Lower lobe of right lung (tissue), 2 donors: ENCODE data around the gene CDO1. TPM values are rescaled to one million over a fixed set of nuclear protein-coding genes. Genes with fewer than 3 reads are reported as not detected.

ENCODE experiments used
- ATAC-seq, 2 donors: fragments of 200-7000 bp; cut with Tn5 transposase; one replicate each; pipeline ENCODE4 v1.9.1; 2020 to 2022; ENCODE audit warnings: mild to moderate bottlenecking in 2 of 2, moderate library complexity in 2 of 2
- DNase-seq: peaks from one replicate; pipeline ENCODE4 v3.0.0-alpha.2; 2020
- H3K27ac ChIP-seq: fragments of 200-600 bp; one replicate; pipeline ENCODE4 v1.8.0; 2022
- H3K27me3 ChIP-seq: fragments of 200-600 bp; one replicate; pipeline ENCODE4 v1.8.0; 2022; ENCODE audit warnings: low read depth
- H3K36me3 ChIP-seq: fragments of 200-600 bp; one replicate; pipeline ENCODE4 v1.8.0; 2022; ENCODE audit warnings: mild to moderate bottlenecking
- H3K4me1 ChIP-seq: fragments of 200-600 bp; one replicate; pipeline ENCODE4 v1.8.0; 2022
- H3K4me3 ChIP-seq: fragments of 200-600 bp; one replicate; pipeline ENCODE4 v1.8.0; 2022; ENCODE audit warnings: mild to moderate bottlenecking
- H3K9me3 ChIP-seq: fragments of 200-600 bp; one replicate; pipeline ENCODE4 v1.8.0; 2022
- intact Hi-C: fragments of 100-400 bp; cut with DNase I; formaldehyde crosslinking; loops from one replicate; pipeline ENCODE4 v1.11.0; 2022
- total RNA-seq: library from RNA; stranded (reverse); fragmentation: NEBNext Ultra II Directional; extraction: Animal tissue kit (Norgen Biotek cat#: 25700); gene quantifications from one replicate; pipeline ENCODE4 v1.2.1, GENCODE V29; 2021
- TF ChIP-seq, protein P1 (sequence below): fragments of 200-600 bp; IDR thresholded peaks from one replicate; pipeline ENCODE4 v1.8.0; 2022; ENCODE audit warnings: antibody characterized with exemption, mild to moderate bottlenecking
- donor health status: DM: no; HTN: yes; CAD: no; lungs with severe emphysema.

The CDO1 gene
- total RNA-seq, 1 donor from 2014 or later, result 12.8 TPM

DNA sequence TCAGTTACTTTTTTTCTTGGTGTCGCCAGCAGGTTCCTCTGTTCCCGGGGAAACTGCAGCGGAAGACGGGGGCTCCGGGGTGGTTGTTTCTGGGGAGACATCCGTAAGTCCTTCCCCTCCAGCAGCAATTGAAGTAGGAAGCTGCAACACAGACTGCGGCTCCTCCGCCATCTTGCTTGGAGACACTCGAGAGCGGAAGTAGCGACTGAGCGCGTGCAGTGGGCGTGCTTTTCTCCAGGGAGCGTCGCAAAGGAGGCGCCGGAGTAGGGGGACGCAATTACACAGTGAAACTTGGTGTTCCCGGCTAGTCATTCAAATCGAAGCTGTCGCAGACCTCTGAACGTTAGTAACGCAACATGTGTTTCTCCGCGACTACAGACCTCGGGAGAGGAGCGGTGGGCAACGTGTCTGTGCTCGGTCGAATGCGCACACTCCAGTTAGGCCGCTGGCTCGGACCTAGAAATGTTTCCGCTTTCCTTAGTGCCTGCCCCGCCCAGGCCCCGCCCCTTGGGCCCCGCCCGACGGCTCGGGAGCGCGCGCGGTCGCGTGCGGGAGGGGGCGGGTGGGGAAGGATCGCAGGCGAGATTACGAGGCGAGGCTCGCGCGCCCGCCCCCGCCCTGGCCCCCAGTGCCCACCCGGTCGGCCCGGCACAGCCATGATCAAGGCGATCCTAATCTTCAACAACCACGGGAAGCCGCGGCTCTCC is 25.1 kb upstream of the CDO1 start, which contains the start of the genes AP3S1 and ATG12:
TSS of gene AP3S1 (plus strand) at position 554 of the 707 bp plus-strand sequence. CDS start at position 657, 103 bp downstream.
TSS of gene ATG12 (minus strand) at position 184 of the 707 bp plus-strand sequence. CDS start at position 171, 13 bp downstream.
- H3K4me1 ChIP-seq, result peaks cover 66% of the 10 kb centered on the region
- peak within 1 kb of the TSS; percentile 84 for H3K4me3 ChIP-seq
- H3K27me3 ChIP-seq, result no peaks in the 10 kb centered on the region
- DNase-seq (peak; percentile 95), ATAC-seq (peak; percentile 98)
- intact Hi-C loops, result no loop called here
- peaks cover 21% of the 10 kb centered on the region for H3K36me3 ChIP-seq
- TF ChIP-seq, protein P1, sequence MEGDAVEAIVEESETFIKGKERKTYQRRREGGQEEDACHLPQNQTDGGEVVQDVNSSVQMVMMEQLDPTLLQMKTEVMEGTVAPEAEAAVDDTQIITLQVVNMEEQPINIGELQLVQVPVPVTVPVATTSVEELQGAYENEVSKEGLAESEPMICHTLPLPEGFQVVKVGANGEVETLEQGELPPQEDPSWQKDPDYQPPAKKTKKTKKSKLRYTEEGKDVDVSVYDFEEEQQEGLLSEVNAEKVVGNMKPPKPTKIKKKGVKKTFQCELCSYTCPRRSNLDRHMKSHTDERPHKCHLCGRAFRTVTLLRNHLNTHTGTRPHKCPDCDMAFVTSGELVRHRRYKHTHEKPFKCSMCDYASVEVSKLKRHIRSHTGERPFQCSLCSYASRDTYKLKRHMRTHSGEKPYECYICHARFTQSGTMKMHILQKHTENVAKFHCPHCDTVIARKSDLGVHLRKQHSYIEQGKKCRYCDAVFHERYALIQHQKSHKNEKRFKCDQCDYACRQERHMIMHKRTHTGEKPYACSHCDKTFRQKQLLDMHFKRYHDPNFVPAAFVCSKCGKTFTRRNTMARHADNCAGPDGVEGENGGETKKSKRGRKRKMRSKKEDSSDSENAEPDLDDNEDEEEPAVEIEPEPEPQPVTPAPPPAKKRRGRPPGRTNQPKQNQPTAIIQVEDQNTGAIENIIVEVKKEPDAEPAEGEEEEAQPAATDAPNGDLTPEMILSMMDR, result no peak
- H3K27ac ChIP-seq, result peak within 1 kb of the TSS; percentile 91
- H3K9me3 ChIP-seq, result no peaks in the 10 kb centered on the region

DNA sequence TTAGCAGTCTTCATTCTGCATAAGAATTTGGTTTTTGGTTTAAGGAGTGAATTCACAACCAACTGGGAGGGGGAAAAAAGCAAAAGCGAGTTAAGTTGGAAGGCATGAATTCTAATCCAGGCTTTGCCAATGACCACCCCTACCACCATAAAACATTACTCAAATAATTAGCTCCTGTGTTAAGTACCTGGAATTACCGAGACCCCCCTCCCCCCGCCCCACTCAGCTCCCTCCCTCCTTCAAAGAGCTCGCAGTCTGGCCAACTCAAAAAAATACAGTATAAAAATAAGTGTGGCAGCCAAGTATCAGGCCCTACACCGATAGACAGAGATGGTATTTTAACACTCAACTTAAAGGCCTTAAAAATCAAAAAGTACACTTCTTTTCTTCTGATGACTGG is 24.4 kb upstream of the CDO1 start:
- intact Hi-C loops, result no loop called here
- ATAC-seq (no peak), DNase-seq (no peak)
- Histone ChIP-seq H3K27ac (peak overlapping the region; percentile 91), H3K4me1 (peaks cover 66% of the 10 kb centered on the region), H3K4me3 (peak overlapping the region; percentile 84), H3K36me3 (peaks cover 27% of the 10 kb centered on the region), H3K9me3 (no peaks in the 10 kb centered on the region), H3K27me3 (no peaks in the 10 kb centered on the region)
- TF ChIP-seq, protein P1, result no peak

DNA sequence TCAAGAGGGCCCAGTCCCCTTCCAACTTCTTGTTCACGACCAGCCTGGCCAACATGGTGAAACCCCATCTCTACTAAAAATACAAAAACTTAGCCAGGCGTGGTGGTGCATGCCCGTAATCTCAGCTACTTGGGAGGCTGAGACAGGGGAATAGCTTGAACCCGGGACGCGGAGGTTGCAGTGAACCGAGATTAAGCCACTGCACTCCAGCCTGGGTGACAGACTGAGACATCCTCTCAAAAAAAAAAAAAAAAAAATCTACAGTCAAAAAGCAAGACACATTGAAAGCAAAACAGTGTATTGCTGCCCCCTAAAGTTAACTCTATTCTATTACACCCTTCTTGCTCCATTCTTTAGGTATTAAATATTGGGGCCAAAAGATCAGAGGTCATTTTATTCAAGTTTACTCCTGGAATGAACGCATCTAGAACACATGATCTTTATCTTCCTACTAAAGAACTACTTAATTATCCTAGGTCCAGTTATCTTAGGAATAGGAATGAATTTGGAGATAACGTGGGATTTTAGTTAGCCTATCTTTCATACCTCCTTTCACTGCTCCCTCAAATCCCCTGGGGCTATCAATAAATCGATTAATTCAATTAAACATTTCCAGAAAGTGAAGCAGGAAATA is 22.5 kb upstream of the CDO1 start:
- DNase-seq (no peak), ATAC-seq (no peak)
- H3K27ac ChIP-seq, result no peak overlapping the region
- no peaks in the 10 kb centered on the region for H3K27me3 ChIP-seq
- TF ChIP-seq, protein P1, result peak; percentile 55
- H3K4me3 ChIP-seq, result peak overlapping the region; percentile 84
- peaks cover 46% of the 10 kb centered on the region for H3K36me3 ChIP-seq
- intact Hi-C loops, result no loop called here
- no peaks in the 10 kb centered on the region for H3K9me3 ChIP-seq
- peaks cover 49% of the 10 kb centered on the region for H3K4me1 ChIP-seq

DNA sequence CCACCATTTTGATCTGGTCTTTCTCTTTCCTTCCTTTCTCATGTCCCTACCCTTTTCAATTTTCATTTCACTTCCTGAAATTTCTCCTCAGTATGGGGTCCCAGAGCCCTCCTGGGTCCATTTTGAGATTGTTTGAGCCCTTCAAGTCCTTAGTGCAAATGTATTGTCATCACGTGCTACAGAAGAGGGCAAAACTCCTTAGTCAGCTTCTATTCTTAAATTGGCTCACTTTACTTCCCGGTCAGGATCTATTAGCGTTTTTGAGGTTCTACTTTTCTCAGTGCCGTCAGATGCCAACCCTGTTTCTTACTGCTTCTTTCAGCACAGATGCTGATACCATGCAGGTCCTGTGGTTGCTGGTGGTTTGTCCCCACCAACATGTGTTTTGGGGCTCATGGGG is 19.0 kb upstream of the CDO1 start:
- Histone ChIP-seq H3K4me3 (no peak overlapping the region), H3K9me3 (no peaks in the 10 kb centered on the region), H3K27me3 (no peaks in the 10 kb centered on the region), H3K27ac (no peak overlapping the region), H3K4me1 (peaks cover 32% of the 10 kb centered on the region), H3K36me3 (peaks cover 79% of the 10 kb centered on the region)
- DNase-seq, result no peak
- intact Hi-C loops, result no loop called here
- ATAC-seq, result no peak
- TF ChIP-seq, protein P1, result no peak

DNA sequence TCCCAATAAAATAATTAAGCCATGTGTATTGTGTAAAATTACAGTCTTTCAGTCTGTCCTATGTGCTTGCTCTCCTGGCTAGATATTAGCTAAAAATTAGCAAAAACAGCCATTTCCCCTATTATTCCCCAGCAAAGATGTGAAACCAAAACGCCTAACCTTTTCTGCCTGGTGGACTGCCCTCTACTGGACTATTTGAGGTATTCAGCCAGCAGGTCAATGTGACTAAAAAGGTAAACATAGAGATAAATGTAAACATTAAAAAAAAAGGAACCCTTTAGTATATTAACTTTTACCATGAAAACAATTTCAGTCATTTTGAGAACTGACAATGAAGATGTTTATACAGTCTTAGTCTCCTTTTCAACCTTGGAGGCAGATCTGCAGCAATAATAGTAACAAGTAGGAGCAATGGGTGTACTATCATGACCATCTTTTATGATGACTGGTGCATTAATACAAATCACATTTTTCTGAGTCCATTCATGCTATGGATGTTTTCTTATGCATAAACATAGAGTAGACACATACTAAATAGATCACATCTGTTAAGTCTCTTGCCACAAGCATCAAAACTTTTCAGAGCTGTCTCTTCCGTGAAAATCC is 14.8 kb upstream of the CDO1 start:
- H3K27me3 ChIP-seq, result no peaks in the 10 kb centered on the region
- no peaks in the 10 kb centered on the region for H3K9me3 ChIP-seq
- H3K27ac ChIP-seq, result no peak overlapping the region
- intact Hi-C loops, result no loop called here
- H3K36me3 ChIP-seq, result peaks cover 84% of the 10 kb centered on the region
- DNase-seq (no peak), ATAC-seq (peak; percentile 67)
- no peak overlapping the region for H3K4me3 ChIP-seq
- TF ChIP-seq, protein P1, result peak; percentile 79
- H3K4me1 ChIP-seq, result no peaks in the 10 kb centered on the region
